Smooth muscle cell of the pulmonary artery (primary cell): ENCODE measurements around the gene CWC27. TPM values are rescaled to one million over a fixed set of nuclear protein-coding genes. Genes with fewer than 3 reads are reported as not detected.

Experiments used
- total RNA-seq: library from RNA; depleted of rRNA; stranded (reverse); fragments of >200 nt; gene quantifications from 2 replicates; pipeline ENCODE4 v1.2.3, GENCODE V29; 2014

CWC27 gene
- total RNA-seq = 11.3 and 12.6 TPM in 2 replicates

DNA sequence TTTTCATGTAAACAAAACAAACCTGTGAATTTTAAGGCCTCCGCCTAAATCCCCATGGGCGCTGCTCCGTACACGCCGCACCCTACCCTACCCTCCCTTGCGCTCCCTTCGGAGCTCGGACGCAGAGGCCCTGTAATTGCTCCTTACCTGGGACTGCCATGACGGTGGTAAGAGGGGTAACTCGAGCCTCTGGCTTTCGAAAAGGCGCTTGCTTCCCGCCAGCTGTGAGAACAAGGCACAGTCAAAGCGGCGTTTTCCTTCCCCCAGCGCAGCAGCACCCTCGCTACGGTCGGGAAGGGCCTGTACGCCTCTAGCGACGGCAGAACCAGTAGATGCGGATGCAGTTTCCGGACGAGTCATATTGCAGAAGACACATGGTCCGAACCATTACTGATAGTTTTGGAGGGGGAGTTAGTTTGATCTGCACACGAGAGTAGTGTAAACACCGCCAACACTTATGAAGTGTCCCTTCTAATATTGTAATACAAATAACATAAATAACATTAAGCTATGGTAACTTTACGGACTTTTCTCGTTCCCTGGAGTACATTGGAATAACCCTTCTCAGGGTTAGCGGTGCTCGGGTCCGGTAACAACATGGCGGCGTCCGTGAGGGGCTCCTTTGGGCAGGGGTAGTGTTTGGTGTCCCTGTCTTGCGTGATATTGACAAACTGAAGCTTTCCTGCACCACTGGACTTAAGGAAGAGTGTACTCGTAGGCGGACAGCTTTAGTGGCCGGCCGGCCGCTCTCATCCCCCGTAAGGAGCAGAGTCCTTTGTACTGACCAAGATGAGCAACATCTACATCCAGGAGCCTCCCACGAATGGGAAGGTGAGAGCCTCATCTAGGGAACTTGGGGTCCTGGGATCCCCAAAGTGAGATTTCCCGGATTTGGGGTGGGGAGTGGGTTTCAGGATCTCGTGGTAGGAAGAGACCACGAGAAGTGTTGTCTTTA, at the start of gene CWC27, which contains the start of gene SREK1IP1:
CWC27 (plus strand) TSS at position 573 of the 955 bp plus-strand sequence; CDS start at position 790, 217 bp downstream.
SREK1IP1 (minus strand) TSS at position 334 of the 955 bp plus-strand sequence; CDS start at position 160, 174 bp downstream.

Other genes starting within 250 kb of the CWC27 start
- not detected in 2 replicates for gene SHISAL2B, start 78.4 kb upstream of the CWC27 start, total RNA-seq
- 11.8 and 14.1 TPM in 2 replicates for gene SREK1IP1, start 239 bp upstream of the CWC27 start, total RNA-seq